Muscle layer of colon (tissue), 2 donors: ENCODE measurements around the gene CD47.

Experiments
- H3K27ac ChIP-seq: one replicate; pipeline ENCODE4 v1.7.0; 2013; ENCODE audit warnings: low read depth, mild to moderate bottlenecking, low read length, moderate library complexity
- H3K27me3 ChIP-seq, 2 donors: one replicate each; pipeline ENCODE4 v1.7.0; 2013; ENCODE audit warnings: low read length in 2 of 2, mild to moderate bottlenecking in 2 of 2; ENCODE audit not compliant: insufficient read depth in 2 of 2, control insufficient read depth in 1 of 2
- H3K36me3 ChIP-seq: one replicate; pipeline ENCODE4 v1.7.0; 2013; ENCODE audit warnings: mild to moderate bottlenecking, low read length; ENCODE audit not compliant: insufficient read depth
- H3K4me1 ChIP-seq: one replicate; pipeline ENCODE4 v1.7.0; 2013; ENCODE audit warnings: mild to moderate bottlenecking, low read length; ENCODE audit not compliant: insufficient read depth
- H3K4me3 ChIP-seq, 2 donors: one replicate each; pipeline ENCODE4 v1.7.0; 2013; ENCODE audit warnings: low read length in 2 of 2, low read depth in 1 of 2, mild to moderate bottlenecking in 1 of 2, moderate library complexity in 1 of 2
- H3K9ac ChIP-seq: one replicate; pipeline ENCODE4 v1.7.0; 2013; ENCODE audit warnings: low read length
- H3K9me3 ChIP-seq: one replicate; pipeline ENCODE4 v1.7.0; 2013; ENCODE audit warnings: mild to moderate bottlenecking, low read length
- donor health status: abdominal sarcoma.
- donor health status: Adenocarcinoma of cecum.

The CD47 gene

DNA sequence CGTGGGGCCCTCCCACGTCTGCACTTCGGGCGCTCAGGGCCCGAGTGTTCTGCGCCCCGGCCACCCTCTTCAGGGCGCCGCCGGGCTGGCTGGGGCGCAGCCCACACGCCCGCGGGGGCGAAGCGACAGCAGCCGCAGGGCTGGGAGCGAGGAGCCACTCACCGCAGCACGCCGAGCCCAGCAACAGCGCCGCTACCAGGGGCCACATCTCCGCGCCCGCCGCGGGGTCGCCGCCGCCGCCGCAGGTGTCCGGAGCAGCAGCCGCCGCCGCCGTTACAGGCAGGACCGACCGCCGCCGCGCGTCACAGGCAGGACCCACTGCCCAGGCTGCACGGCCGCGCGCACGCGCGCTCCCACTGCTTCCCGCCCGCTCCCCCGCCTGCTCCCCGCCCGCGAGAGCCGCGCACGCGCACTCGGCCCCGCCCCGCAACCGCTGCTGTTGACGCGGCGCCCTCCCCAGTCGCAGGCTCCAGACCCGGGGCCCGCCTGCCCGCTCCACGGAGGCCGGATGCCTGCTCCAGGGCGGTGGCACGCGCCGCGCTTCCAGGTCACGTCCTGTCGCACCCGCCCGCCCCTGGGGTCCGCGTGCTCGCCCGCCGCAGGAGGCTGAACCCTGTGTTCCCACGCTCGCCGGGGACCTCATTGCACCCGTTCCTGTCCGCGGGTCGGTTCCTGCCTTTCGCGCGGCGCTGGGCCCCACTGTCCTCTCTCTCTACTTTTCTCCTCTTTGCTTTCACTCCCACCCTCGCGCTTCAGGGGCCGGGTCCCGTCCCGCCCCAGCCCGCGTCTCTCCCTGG, at the start of gene CD47:
Gene CD47, minus strand, starts transcription at position 331 of the 797 bp plus-strand sequence. Its CDS starts 123 bp downstream, at position 208.
- Histone ChIP-seq H3K9me3 (no peaks in the 10 kb centered on the region), H3K9ac (peak within 1 kb of the TSS; percentile 42), H3K36me3 (no peaks in the 10 kb centered on the region), H3K27ac (peak within 1 kb of the TSS; percentile 75), H3K27me3 (no peaks in the 10 kb centered on the region), H3K4me1 (peaks cover 4% of the 10 kb centered on the region), H3K4me3 (peak within 1 kb of the TSS; percentile 79 to 93)

DNA sequence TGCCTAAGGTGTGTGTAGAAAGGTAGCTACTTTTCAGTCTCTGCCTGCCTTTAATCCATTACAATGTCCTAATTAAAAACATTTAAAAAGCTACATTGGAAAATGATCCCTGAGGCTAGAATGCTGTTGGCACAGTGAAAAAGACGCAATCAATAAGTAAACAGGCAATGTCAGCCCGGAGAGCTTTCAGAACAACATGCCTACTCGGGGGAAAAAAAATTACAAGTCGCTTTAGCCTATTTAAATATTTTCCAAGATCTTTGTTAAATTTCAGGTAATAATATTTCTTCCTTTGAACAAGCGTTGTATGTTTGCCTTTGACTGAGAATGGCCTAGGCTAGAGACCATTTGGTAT, 46.6 kb upstream of the CD47 start:
- Histone ChIP-seq H3K9ac (no peak overlapping the region), H3K4me1 (no peaks in the 10 kb centered on the region), H3K27me3 (no peaks in the 10 kb centered on the region), H3K27ac (no peak overlapping the region), H3K9me3 (no peaks in the 10 kb centered on the region), H3K36me3 (no peaks in the 10 kb centered on the region), H3K4me3 (no peak overlapping the region)

DNA sequence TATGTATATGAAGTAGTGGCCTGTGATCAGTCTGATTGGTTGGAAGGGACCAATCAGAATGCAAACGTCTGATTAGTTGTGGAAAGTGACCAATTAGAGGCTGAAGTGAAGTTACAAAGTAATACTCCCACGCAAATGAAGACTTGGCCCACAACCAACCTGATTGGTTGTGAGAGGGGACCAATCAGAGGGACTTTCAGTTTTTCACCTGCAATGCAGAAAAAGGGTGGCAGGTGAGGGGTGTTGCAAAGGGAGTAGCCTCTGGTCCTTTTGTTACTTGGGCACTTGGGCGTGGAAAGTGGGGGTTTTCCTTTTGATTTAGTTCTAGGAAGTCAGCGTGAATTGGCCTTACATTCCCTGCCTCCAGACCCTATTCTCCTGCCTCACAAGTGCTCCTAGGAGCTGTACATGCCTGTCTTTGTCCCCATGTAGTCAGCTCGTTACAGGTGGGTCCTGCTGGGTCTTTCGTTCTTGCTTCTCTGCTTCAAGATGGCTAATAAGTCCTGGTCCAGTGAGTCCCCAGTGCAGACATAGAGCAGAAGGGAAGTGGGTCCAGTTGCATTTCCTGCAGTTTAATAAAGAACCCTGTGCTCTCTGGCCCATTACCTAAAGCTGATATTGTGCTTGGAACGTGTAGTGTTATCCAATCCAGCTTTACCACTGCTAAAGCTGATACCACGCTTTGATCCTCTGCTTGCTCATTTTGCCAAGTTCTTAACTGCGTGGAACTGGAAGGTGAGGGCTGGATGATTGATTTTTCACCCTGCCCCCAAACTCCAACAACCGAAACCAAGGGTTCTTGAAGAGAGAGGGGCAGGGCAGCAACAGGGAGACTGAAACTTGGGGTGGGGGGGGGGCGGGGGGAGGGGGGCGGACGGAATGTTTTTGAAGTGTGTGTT, 46.0 kb upstream of the CD47 start:
- Histone ChIP-seq H3K9ac (no peak overlapping the region), H3K36me3 (no peaks in the 10 kb centered on the region), H3K9me3 (no peaks in the 10 kb centered on the region), H3K4me3 (no peak overlapping the region), H3K27me3 (no peaks in the 10 kb centered on the region), H3K4me1 (no peaks in the 10 kb centered on the region), H3K27ac (no peak overlapping the region)

DNA sequence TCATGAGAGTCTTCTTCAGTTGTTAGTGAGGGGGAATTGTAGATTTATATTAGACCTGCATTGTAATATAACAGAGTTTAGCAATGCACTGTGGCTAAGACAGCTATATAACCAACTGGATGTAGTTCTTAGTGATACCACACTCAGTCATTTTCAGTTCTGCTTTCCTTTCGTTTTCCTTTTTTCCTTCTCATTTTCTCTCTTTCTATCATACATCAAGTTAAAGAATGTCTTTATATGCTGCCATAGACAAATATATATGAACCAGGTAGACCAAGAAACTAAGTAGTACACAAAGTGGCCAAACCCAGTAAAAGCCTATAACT, 43.7 kb upstream of the CD47 start:
- no peak overlapping the region for H3K4me3 ChIP-seq
- H3K27ac ChIP-seq, result no peak overlapping the region
- no peak overlapping the region for H3K9ac ChIP-seq
- no peaks in the 10 kb centered on the region for H3K4me1 ChIP-seq
- no peaks in the 10 kb centered on the region for H3K27me3 ChIP-seq
- H3K9me3 ChIP-seq, result no peaks in the 10 kb centered on the region
- no peaks in the 10 kb centered on the region for H3K36me3 ChIP-seq

DNA sequence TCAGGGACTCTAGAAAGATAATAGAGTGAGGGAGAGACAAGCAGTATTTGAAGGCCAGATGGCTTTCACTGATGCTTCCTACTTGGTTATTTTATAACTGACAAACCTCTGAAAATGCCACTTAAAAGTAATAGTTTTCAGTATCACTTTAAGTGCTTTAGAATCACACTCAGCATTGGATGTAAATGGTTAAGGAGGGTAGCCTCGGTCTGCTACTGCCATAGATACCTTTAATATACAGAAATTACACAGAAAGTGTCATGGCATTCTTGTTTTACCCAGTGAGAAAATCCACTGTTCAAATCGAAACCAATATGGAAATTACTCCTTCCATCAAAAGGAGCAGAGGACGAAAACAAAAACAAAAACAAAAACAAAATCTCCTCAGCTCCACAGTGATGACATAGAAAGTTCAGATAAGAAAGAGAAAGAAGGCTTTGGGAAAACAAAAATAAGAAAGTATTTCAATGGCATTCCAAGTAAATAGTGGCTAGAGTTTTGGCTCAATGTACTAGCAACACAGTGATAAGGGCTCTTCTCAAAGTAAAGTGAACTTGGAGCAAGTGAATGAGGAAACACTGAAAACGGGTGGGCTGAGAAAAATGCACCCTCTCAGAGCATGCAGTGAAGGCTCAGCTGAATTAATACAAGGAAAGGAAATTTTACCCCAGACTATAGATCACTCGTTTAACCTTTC, 43.2 kb upstream of the CD47 start:
- Histone ChIP-seq H3K27me3 (no peaks in the 10 kb centered on the region), H3K27ac (no peak overlapping the region), H3K4me3 (no peak overlapping the region), H3K4me1 (no peaks in the 10 kb centered on the region), H3K9ac (no peak overlapping the region), H3K36me3 (no peaks in the 10 kb centered on the region), H3K9me3 (no peaks in the 10 kb centered on the region)

DNA sequence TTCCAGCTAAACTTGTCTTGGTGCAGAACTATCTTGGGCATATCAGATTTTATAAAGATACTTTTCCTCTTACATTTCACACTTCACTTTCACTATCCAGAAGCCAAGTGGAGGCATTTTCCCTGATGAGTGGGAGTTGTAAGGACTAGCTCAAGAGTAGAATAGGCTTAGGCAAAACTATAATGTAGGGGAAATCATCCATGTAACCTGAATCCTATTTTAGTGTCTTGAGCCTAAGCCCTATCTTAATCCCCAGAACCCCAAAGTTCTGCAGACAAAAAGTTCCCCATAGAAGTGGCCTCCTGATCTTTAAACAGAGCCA, 42.2 kb upstream of the CD47 start:
- H3K36me3 ChIP-seq, result no peaks in the 10 kb centered on the region
- no peaks in the 10 kb centered on the region for H3K27me3 ChIP-seq
- no peaks in the 10 kb centered on the region for H3K9me3 ChIP-seq
- no peak overlapping the region for H3K9ac ChIP-seq
- H3K27ac ChIP-seq, result no peak overlapping the region
- no peak overlapping the region for H3K4me3 ChIP-seq
- H3K4me1 ChIP-seq, result no peaks in the 10 kb centered on the region

DNA sequence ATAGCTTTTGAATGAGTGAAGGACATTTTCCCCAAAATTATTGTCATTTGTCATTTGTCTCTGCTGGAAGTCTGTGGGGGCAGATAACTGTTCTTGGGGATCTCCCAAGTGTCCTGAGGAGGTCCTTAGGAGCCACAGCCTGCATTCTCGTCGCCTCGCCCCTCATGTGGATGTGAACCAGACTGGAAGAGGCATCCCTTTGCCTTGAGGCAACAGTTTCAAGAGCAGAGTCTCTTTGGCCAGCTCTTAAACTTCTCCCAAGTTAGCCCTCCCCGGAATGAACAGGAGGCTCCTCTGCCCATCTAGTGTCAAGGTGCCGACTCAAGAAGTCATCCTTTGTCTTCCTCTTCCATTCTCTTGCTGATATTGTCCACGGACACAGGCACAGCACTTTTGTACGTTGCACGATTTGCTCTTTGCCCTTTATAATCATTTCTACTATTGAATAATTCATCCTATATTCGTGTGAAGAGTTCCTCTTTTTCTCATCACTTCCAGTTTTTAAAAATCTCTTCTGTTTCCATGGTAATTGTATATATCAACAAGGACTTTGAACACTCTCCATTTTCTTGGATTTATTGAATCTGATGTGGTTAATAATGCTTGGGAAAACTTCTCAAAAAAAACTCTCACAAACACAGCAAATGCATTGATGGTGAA, 40.8 kb upstream of the CD47 start:
- Histone ChIP-seq H3K27me3 (no peaks in the 10 kb centered on the region), H3K9ac (no peak overlapping the region), H3K27ac (no peak overlapping the region), H3K4me1 (no peaks in the 10 kb centered on the region), H3K36me3 (no peaks in the 10 kb centered on the region), H3K9me3 (no peaks in the 10 kb centered on the region), H3K4me3 (no peak overlapping the region)

DNA sequence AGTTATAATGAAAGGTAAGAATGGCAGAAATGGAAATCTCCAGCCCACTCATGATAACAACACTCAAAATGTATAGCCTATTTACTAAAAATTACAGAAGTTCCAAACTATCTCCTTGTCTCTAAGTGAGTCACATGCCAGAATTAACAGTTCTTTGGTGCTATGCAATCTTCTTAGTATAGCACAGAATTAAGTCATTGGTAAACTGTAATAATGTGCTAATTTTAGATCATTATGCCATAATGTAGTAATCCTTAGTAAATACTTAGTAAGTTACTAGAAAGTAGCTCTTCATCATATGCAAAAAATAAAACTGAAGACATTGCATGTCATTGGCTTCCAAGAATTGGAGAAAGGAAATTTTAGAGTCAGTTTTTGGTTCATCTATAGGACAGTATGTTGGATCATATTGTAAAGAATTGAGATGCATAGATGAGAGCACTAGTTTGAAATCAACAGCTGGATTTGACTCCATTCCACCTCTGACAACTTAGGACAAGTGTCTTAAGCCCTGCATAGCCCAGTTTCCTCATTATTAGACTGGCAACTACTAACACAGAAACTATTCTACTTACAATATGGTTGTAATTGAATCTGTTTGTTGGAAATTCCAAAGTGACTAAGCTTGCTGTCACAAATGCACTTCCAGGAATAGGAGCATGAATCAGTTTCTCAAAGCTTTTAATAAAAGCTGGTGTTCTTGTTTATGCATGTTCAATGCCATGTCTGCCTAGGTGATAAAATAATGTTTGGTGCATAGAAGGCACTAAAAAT, 40.1 kb upstream of the CD47 start:
- Histone ChIP-seq H3K4me3 (no peak overlapping the region), H3K27ac (no peak overlapping the region), H3K9ac (no peak overlapping the region), H3K27me3 (no peaks in the 10 kb centered on the region), H3K4me1 (no peaks in the 10 kb centered on the region), H3K36me3 (no peaks in the 10 kb centered on the region), H3K9me3 (no peaks in the 10 kb centered on the region)

DNA sequence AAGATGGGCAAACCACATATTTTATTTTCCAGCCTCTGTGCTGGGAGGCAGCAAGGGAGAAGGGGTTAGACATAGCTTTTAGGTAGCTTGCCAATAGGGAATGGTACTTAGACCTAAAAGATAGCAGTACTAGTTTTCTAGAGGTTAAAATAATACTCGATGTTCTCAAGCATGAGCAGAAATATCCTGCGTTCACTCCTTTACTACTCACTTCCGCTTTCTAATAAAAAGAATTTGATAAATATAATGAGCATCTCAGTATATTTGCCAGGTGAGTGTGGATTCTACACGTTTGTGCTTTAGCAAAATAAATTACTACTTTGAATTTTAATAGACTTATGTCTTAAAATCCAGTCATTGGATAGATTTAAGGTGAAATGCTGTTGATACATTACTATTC, 39.4 kb upstream of the CD47 start:
- H3K9ac ChIP-seq, result no peak overlapping the region
- no peak overlapping the region for H3K4me3 ChIP-seq
- no peaks in the 10 kb centered on the region for H3K9me3 ChIP-seq
- H3K27me3 ChIP-seq, result no peaks in the 10 kb centered on the region
- H3K27ac ChIP-seq, result no peak overlapping the region
- no peaks in the 10 kb centered on the region for H3K4me1 ChIP-seq
- no peaks in the 10 kb centered on the region for H3K36me3 ChIP-seq

DNA sequence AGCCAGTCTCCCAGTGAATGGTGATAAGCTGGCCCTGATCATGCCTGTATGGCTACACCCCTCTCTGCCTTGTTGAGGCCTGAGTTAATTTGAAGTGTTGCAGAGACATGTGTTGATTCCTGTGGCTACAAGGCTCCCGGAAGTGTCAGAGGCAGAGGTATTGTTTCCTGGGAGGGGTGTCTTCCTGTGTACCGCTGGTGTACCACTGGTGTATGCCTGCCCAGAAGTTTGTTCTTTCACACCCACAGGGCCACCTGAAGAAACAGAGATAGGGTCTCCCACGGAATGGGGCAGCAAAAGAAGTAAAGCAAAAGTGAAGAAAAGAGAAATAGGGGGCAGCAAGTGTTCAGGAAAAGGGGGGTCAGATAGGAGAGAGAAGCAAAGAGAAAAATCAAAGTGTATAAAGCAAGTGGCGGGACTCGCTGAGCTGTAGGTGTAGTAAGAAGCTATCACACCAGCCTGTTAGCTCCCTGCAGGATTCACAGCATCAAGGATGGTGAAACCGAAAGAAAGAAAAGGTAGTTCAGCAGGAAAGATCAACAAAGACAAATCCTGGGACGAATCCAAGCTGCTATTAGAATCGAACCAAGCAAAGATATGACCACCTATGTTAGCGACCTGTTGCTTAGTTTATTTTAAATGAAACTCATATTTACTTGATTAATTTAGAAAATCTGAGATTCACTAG, 36.6 kb upstream of the CD47 start:
- Histone ChIP-seq H3K9me3 (no peaks in the 10 kb centered on the region), H3K9ac (no peak overlapping the region), H3K36me3 (no peaks in the 10 kb centered on the region), H3K27me3 (no peaks in the 10 kb centered on the region), H3K27ac (no peak overlapping the region), H3K4me1 (no peaks in the 10 kb centered on the region), H3K4me3 (no peak overlapping the region)
